Right lobe of liver (tissue), 6 donors: ENCODE results near the gene PIGS. TPM values are rescaled to one million over a fixed set of nuclear protein-coding genes. Genes with fewer than 3 reads are reported as not detected.

Source experiments
- ATAC-seq, 4 donors: fragments of 200-7000 bp; cut with Tn5 transposase; one replicate each; pipeline ENCODE4 v1.9.1; 2020; ENCODE audit warnings: mild to moderate bottlenecking in 4 of 4, moderate library complexity in 4 of 4
- DNase-seq, 3 donors: peaks; one replicate each; pipeline ENCODE4 v3.0.0-alpha.2; 2020
- H3K27ac ChIP-seq, 3 donors: fragments of 200-600 bp; one replicate each; pipeline ENCODE4 v1.8.0; 2022
- H3K27me3 ChIP-seq, 2 donors: fragments of 200-600 bp; one replicate each; pipeline ENCODE4 v1.8.0; 2022
- H3K36me3 ChIP-seq, 4 donors: fragments of 200-600 bp; sonication (generic) in 1 of 4; one replicate each; pipeline versions ENCODE4 v1.5.1 to v1.8.0; 2017 to 2022; ENCODE audit warnings: control low read depth in 1 of 4
- H3K4me1 ChIP-seq, 4 donors: fragments of 200-600 bp; sonication (generic) in 1 of 4; one replicate each; pipeline versions ENCODE4 v1.5.1 to v1.8.0; 2017 to 2022; ENCODE audit warnings: control low read depth in 1 of 4
- H3K4me3 ChIP-seq, 3 donors: fragments of 200-600 bp; one replicate each; pipeline ENCODE4 v1.8.0; 2022
- H3K9me3 ChIP-seq, 4 donors: fragments of 200-600 bp; sonication (generic) in 1 of 4; one replicate each; pipeline versions ENCODE4 v1.5.1 to v1.8.0; 2017 to 2022; ENCODE audit warnings: control low read depth in 1 of 4
- CTCF ChIP-seq, 4 donors: fragments of 200-600 bp in 3 of 4; fragments of 450-650 bp in 1 of 4; IDR thresholded peaks; one replicate each; pipeline versions ENCODE4 v1.5.1 to v1.8.0; 2016 to 2022; ENCODE audit warnings: antibody characterized with exemption in 4 of 4, mild to moderate bottlenecking in 2 of 4
- POLR2A ChIP-seq: fragments of 450-650 bp; IDR thresholded peaks from one replicate; pipeline ENCODE4 v1.6.1; 2017; ENCODE audit warnings: antibody characterized with exemption, mild to moderate bottlenecking
- WGBS: methylation state at CpG from one replicate; pipeline ENCODE4 v1.1.6; 2018; ENCODE audit warnings: low coverage, low lambda C conversion rate; ENCODE audit not compliant: insufficient coverage; ENCODE audit errors: missing lambda C conversion rate; 5-methylcytosine and 5-hydroxymethylcytosine counted together
- intact Hi-C, 2 donors: fragments of 100-400 bp; cut with DNase I; formaldehyde crosslinking; loops; one replicate each; pipeline versions ENCODE4 v1.11.2 to v1.14.1; 2022
- long read RNA-seq: library from polyadenylated mRNA; unstranded; transcript quantifications from one replicate; pipeline ENCODE4 v2.0.0, GENCODE V29; 2019
- total RNA-seq, 6 experiments: library from RNA; depleted of rRNA in 2 of 6; stranded (reverse); fragments of >200 nt in 2 of 6; fragmentation: NEBNext Ultra II Directional in 3 of 6; extraction: Animal tissue kit (Norgen Biotek cat#: 25700) in 3 of 6; gene quantifications; one replicate each; pipeline versions ENCODE4 v1.1.0 to v1.2.4, GENCODE V29; 2016 to 2023
- donor health status: DM: no; HTN: yes; CAD: no.
- donor health status: DM: no; HTN: no; CAD: no.
- donor health status: DM: no; HTN: no; CAD: no.
- donor health status: DM: no; HTN: yes; CAD: no.
- donor health status: DM: no; HTN: yes; CAD: no.

PIGS gene
- total RNA-seq = 10 to 100 TPM in 4 of 6 experiments, 1 to 10 TPM in 2; 7.2 to 13.8 (median 11.0) TPM
- long read RNA-seq, partial matches to known transcripts = 0 of 1 reads
- long read RNA-seq, other reads (novel, unspliced or antisense) = 1 of 1 reads

DNA sequence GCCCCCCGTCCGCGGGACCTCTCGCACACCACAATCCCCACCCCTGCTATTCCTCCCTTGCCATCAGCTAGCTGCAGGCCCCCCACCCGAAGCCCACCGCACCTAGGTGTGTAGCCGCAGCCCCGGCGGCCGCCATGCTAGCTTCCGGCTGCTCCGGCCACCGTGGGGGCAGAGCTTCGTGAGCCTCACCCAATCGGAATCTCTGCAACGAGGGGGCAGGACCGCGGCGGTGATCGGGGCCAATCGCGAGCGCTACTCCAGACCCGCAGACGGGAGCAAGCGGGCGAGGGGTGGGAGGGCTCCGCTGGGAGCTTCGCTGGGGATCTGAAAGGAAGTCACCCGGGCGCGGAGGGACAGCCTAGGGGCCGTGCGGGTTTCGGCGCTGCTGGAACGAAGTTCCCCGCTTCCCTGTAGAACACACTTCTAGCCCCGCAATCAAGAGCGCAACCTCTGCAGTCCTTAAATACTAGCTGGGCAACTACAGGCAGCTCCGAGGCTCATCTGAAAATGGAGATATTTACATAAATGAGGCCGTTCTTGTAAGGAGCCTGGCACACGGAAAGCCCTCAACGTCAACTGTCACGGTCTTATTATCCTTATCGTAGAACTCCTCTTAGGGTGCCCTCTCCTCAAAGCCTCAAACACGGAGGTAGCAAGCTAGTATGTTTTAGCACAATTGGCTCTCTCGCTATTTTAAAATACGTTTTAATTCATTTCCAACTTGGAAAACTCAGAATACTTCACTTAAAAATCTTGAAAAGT is at the start of gene PIGS:
Gene PIGS, minus strand, starts transcription at position 164 of the 762 bp plus-strand sequence. Its CDS starts 28 bp downstream, at position 136.
- peaks cover 0 to 27% (median 11%) of the 10 kb centered on the region in 4 donors for H3K4me1 ChIP-seq
- TF ChIP-seq CTCF (IDR thresholded peaks at IDR 0.05) (no peak), POLR2A (peak; percentile 75)
- peak within 1 kb of the TSS; percentile 73 to 99 (median 98) for H3K4me3 ChIP-seq
- H3K27me3 ChIP-seq = no peaks in the 10 kb centered on the region
- no peaks in the 10 kb centered on the region for H3K9me3 ChIP-seq
- H3K36me3 ChIP-seq = peaks cover 0 to 8% (median 0%) of the 10 kb centered on the region in 4 donors
- intact Hi-C loops = no loop called here
- ATAC-seq (peak; percentile 96 to 99 (median 98)), DNase-seq (peak; percentile 97 to 98 (median 97))
- peak within 1 kb of the TSS; percentile 66 to 83 (median 70) for H3K27ac ChIP-seq
- WGBS = 1% methylated on average over 24 of the region's 49 CpGs

- intact Hi-C loops = no loop called here
- peaks cover 0 to 45% (median 19%) of the 10 kb centered on the region in 4 donors for H3K4me1 ChIP-seq
- no peaks in the 10 kb centered on the region for H3K27me3 ChIP-seq
- H3K27ac ChIP-seq = peak overlapping the region in 2 of 3 donors; percentile 24 to 62
- peak; percentile 58 to 72 (median 66) for ATAC-seq
- no peak overlapping the region for H3K4me3 ChIP-seq
- no peak for TF ChIP-seq CTCF (IDR thresholded peaks at IDR 0.05)
- no peak for TF ChIP-seq POLR2A
- 41% methylated on average over 2 of the region's 2 CpGs for WGBS
- no peak for DNase-seq
- peaks cover 21 to 75% (median 39%) of the 10 kb centered on the region in 4 donors for H3K36me3 ChIP-seq
- H3K9me3 ChIP-seq = no peaks in the 10 kb centered on the region
Measured at GRCh38 chr17:28620010-28620409, 48.7 kb upstream of the PIGS start.

- no peak overlapping the region for H3K4me3 ChIP-seq
- peaks cover 0 to 29% (median 12%) of the 10 kb centered on the region in 4 donors for H3K4me1 ChIP-seq
- H3K27me3 ChIP-seq = no peaks in the 10 kb centered on the region
- H3K36me3 ChIP-seq = peaks cover 21 to 82% (median 41%) of the 10 kb centered on the region in 4 donors
- no peak for DNase-seq
- intact Hi-C loops = loop anchor here in 1 of 2 donors (5.0 kb wide), 1 partner anchor 71 kb away; no protein-coding TSS in a partner anchor
- no peak for TF ChIP-seq POLR2A
- TF ChIP-seq CTCF (IDR thresholded peaks at IDR 0.05) = no peak
- no peaks in the 10 kb centered on the region for H3K9me3 ChIP-seq
- ATAC-seq = no peak
- 78% methylated on average over 3 of the region's 3 CpGs for WGBS
- no peak overlapping the region for H3K27ac ChIP-seq
Measured at GRCh38 chr17:28618464-28618863, 47.1 kb upstream of the PIGS start.

DNA sequence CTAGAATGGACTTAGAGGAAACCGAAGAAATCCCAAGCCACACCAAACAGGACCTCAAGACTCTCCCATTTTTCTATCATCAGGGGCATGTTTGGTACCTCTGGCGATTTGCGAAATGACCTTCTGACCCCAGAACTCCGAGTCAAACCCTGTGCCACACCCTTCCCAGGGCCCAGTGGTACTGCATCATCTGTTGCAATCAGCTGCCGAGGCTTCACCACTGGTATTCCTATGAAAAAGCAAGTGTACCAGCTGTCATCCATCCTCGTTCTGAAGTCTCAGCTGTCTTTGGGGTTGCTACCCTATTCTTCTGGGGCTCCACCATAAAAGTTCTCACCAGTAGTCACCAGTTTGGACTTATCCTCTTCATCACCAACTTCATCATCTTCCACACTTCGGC is 45.0 kb upstream of the PIGS start:
- no peak overlapping the region for H3K4me3 ChIP-seq
- TF ChIP-seq CTCF (IDR thresholded peaks at IDR 0.05) (no peak), POLR2A (no peak)
- H3K27me3 ChIP-seq = no peaks in the 10 kb centered on the region
- 71% methylated on average over 6 of the region's 7 CpGs for WGBS
- intact Hi-C loops = loop anchor here in 1 of 2 donors (5.0 kb wide), 1 partner anchor 69 kb away; no protein-coding TSS in a partner anchor
- H3K4me1 ChIP-seq = peaks cover 0 to 14% (median 7%) of the 10 kb centered on the region in 4 donors
- no peak for ATAC-seq
- H3K9me3 ChIP-seq = no peaks in the 10 kb centered on the region
- H3K36me3 ChIP-seq = peaks cover 16 to 67% (median 33%) of the 10 kb centered on the region in 4 donors
- no peak overlapping the region for H3K27ac ChIP-seq
- no peak for DNase-seq
